ENCODE measurements around the gene CAMTA1.

CAMTA1 gene

GRCh38 chr1:7562729-7563605, 777.7 kb downstream of the CAMTA1 start:
- TF ChIP-seq, protein P1, sequence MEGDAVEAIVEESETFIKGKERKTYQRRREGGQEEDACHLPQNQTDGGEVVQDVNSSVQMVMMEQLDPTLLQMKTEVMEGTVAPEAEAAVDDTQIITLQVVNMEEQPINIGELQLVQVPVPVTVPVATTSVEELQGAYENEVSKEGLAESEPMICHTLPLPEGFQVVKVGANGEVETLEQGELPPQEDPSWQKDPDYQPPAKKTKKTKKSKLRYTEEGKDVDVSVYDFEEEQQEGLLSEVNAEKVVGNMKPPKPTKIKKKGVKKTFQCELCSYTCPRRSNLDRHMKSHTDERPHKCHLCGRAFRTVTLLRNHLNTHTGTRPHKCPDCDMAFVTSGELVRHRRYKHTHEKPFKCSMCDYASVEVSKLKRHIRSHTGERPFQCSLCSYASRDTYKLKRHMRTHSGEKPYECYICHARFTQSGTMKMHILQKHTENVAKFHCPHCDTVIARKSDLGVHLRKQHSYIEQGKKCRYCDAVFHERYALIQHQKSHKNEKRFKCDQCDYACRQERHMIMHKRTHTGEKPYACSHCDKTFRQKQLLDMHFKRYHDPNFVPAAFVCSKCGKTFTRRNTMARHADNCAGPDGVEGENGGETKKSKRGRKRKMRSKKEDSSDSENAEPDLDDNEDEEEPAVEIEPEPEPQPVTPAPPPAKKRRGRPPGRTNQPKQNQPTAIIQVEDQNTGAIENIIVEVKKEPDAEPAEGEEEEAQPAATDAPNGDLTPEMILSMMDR (IDR thresholded peaks at IDR 0.05; ENCODE audit: control insufficient read depth, insufficient read depth, low read depth, low read length, missing control alignments), result no peak
- no peak for DNase-seq (ENCODE audit: low read depth)
- no peak overlapping the region for H3K4me3 ChIP-seq (ENCODE audit: control insufficient read depth, low read depth, low read length)

DNA sequence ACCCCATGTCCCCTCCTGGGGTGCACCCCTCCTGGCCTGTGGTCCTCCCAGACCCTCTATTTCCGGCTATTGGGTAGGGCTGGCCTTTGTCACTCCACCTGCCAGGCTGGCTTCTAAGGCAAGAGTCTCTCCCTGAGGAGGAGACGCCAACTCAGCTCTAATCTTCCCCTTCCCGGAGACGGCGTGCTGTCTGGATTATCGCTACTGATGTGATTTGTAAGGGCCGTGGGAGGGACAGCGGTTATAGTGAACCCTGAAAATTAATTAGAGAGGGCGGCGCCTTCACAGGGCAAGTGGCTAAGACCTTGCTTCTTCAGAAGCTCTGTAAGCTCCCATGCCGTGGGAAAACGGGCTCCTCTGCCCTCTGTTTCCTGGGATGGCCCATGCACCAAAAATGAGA, 778.9 kb downstream of the CAMTA1 start:
- DNase-seq (ENCODE audit: low read depth), result no peak
- TF ChIP-seq, protein P1 (IDR thresholded peaks at IDR 0.05; ENCODE audit: control insufficient read depth, insufficient read depth, low read depth, low read length, missing control alignments), result no peak
- no peak overlapping the region for H3K4me3 ChIP-seq (ENCODE audit: control insufficient read depth, low read depth, low read length)

GRCh38 chr1:7565099-7565750, 780.0 kb downstream of the CAMTA1 start:
- no peak for DNase-seq (ENCODE audit: low read depth)
- TF ChIP-seq, protein P1 (IDR thresholded peaks at IDR 0.05; ENCODE audit: control insufficient read depth, insufficient read depth, low read depth, low read length, missing control alignments), result no peak
- H3K4me3 ChIP-seq (ENCODE audit: control insufficient read depth, low read depth, low read length), result no peak overlapping the region

DNA sequence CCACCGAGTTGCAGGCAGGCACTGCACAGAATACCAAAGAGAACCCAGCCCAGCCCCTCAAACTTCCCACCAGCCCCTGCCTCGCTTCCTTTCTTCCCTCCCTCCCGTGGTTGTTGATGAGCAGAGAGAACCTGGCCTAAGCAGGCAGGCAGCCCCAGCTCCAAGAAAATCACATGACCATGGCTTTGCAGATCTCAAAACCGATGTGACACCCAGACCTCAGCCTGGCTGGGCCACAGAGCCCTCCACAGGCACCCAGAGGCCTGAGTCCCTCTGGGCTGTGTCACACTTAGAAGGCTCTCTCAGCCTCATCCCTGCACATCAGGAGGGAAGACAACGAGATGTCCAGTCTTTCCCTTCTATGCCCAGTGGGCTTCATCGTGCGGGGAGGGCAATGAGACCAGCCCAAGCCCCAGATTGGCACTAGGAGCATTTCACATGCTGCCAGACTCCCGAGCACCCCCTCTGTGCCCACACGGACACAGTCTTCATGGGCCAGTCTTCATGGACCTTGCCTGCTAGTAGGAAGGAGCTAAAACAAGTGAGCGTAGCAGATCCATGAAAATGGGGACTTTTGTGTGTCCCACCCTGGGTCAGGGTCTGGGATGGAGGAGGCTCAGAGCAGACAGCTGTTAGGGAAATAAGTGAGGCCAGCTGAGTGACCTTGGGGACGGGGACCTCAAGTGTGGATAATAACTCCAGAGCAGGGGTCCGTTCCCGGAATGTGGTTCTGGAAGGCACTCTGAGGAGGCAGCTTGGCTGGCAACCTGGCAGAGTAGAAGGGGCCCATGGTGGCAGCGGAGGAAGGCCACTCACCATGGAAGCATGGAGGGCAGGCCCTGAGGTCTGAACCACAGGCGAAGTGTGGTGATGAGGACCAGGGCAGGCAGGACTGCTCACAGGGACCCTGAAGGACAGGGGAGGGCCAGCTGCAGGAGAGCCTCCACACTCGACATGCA, 781.4 kb downstream of the CAMTA1 start:
- TF ChIP-seq, protein P1 (IDR thresholded peaks at IDR 0.05; ENCODE audit: control insufficient read depth, insufficient read depth, low read depth, low read length, missing control alignments), result no peak
- H3K4me3 ChIP-seq (ENCODE audit: control insufficient read depth, low read depth, low read length), result no peak overlapping the region
- no peak for DNase-seq (ENCODE audit: low read depth)

DNA sequence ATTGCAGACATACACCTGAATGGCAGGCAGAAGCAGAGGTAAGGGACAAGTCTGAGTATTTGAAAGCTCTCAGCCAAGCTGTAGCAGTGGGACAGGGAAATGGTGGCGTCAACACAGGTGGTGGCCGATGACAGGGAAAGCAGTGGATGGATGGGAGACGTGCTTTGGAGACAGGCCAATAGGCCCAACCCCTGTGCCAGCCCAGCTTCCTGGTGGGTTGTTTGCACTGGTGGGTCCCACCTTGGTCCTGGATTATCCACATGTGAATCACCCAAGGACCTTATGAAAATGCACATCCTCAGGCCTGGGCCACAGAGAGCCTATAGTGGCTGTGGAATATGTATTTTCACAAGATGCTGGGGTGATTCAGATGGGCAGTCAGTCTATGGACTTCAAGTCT, 782.1 kb downstream of the CAMTA1 start:
- TF ChIP-seq, protein P1 (IDR thresholded peaks at IDR 0.05; ENCODE audit: control insufficient read depth, insufficient read depth, low read depth, low read length, missing control alignments), result no peak
- DNase-seq (ENCODE audit: low read depth), result no peak
- H3K4me3 ChIP-seq (ENCODE audit: control insufficient read depth, low read depth, low read length), result no peak overlapping the region

DNA sequence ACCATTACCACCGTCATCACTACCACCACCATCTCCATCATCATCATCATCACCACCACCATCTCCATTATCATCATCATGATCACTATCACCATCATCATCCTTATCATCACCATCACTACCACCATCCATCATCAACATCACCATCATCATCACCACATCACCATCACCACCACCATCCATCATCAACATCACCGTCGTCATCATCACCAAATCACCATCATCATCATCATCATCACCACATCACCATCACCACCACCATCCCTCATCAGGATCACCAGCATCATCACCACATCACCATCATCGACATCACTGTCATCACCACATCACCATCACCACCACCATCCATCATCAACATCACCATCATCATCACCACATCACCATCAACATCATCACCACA, 782.8 kb downstream of the CAMTA1 start:
- TF ChIP-seq, protein P1 (IDR thresholded peaks at IDR 0.05; ENCODE audit: control insufficient read depth, insufficient read depth, low read depth, low read length, missing control alignments), result no peak
- no peak overlapping the region for H3K4me3 ChIP-seq (ENCODE audit: control insufficient read depth, low read depth, low read length)
- no peak for DNase-seq (ENCODE audit: low read depth)

Measured in AG09309 (cell line).